Stimulated activated naive CD4-positive, alpha-beta T cell treated with Interleukin-2 at 50 U/mL for 16 hours (primary cell): ENCODE measurements around the gene GABRB1.

Experiments
- DNase-seq: peaks from one replicate; lab custom pipeline; 2025; lab: John Stamatoyannopoulos, UW

GABRB1 gene

GRCh38 chr4:47118192-47118929 lies 87.0 kb downstream of the GABRB1 start:
- no peak for DNase-seq

GRCh38 chr4:47120783-47121182 lies 89.4 kb downstream of the GABRB1 start:
- no peak for DNase-seq

GRCh38 chr4:47122592-47123291 lies 91.4 kb downstream of the GABRB1 start:
- peak; percentile 9 for DNase-seq

- no peak for DNase-seq
Observed at GRCh38 chr4:47128991-47129390, 97.6 kb downstream of the GABRB1 start.

- DNase-seq = no peak
Observed at GRCh38 chr4:47135210-47135609, 103.8 kb downstream of the GABRB1 start.

- no peak for DNase-seq
Observed at GRCh38 chr4:47143261-47143660, 111.9 kb downstream of the GABRB1 start.

- no peak for DNase-seq
Observed at GRCh38 chr4:47145630-47146029, 114.3 kb downstream of the GABRB1 start.

GRCh38 chr4:47154816-47155370 lies 123.5 kb downstream of the GABRB1 start:
- DNase-seq = no peak

GRCh38 chr4:47155919-47156318 lies 124.6 kb downstream of the GABRB1 start:
- DNase-seq = no peak

- DNase-seq = no peak
Observed at GRCh38 chr4:47160095-47160494, 128.7 kb downstream of the GABRB1 start.

- no peak for DNase-seq
Observed at GRCh38 chr4:47167081-47168035, 136.0 kb downstream of the GABRB1 start.

- no peak for DNase-seq
Observed at GRCh38 chr4:47184083-47184482, 152.7 kb downstream of the GABRB1 start.

- no peak for DNase-seq
Observed at GRCh38 chr4:47185761-47186160, 154.4 kb downstream of the GABRB1 start.

- no peak for DNase-seq
Observed at GRCh38 chr4:47187608-47188007, 156.2 kb downstream of the GABRB1 start.

- DNase-seq = no peak
Observed at GRCh38 chr4:47193179-47193578, 161.8 kb downstream of the GABRB1 start.

GRCh38 chr4:47194036-47194737 lies 162.8 kb downstream of the GABRB1 start:
- DNase-seq = no peak

- DNase-seq = no peak
Observed at GRCh38 chr4:47195706-47196105, 164.3 kb downstream of the GABRB1 start.

GRCh38 chr4:47198791-47199190 lies 167.4 kb downstream of the GABRB1 start:
- DNase-seq = no peak

- DNase-seq = no peak
Observed at GRCh38 chr4:47203593-47203992, 172.2 kb downstream of the GABRB1 start.

- no peak for DNase-seq
Observed at GRCh38 chr4:47207555-47207954, 176.2 kb downstream of the GABRB1 start.

GRCh38 chr4:47209833-47210232 lies 178.5 kb downstream of the GABRB1 start:
- no peak for DNase-seq

GRCh38 chr4:47210828-47211227 lies 179.5 kb downstream of the GABRB1 start:
- DNase-seq = no peak
